ENCODE data around the gene EGFL8.

DNA sequence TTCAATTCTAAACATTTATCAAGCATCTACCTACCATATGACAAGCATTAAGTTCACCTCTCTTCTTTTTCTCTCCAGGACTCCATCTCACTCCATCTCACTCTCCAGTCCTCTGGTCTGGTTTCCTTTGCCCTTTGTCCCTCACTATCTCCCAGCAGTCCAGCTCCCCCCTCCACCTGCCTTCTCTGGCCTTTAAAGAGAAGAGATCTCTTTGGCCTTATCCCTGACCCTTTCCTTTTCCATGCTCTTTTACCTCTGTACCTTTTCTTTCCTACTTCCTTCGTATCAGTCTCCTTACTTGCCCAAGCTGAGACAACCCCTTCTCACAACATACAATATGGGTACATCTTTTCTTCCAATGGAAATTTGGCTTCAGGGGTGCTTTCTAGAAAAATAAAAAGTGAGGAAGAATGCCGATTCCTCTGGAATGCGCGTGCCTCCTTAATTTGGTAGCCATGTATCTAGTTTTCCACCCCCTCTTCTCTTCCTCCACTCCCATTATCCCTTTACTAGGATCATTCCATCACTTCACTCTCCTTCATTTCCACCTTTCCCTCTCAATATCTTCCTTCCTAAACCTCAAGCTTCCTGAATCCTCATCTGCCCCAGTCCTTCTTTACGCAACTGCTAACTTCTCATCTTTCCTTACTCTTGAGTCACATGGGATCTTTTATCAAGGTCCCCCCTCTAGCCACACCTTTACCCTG, 12.2 kb downstream of the EGFL8 start:
- TF ChIP-seq TCF12 (IDR thresholded peaks at IDR 0.05; ENCODE audit: low read depth) (no peak), FOXM1 (IDR thresholded peaks at IDR 0.05; ENCODE audit: borderline replicate concordance, low read depth) (no peak), CEBPB (IDR thresholded peaks at IDR 0.05) (peak; percentile 15; the same call in 1 of the 2 replicates)
- TF ChIP-seq, protein P1, sequence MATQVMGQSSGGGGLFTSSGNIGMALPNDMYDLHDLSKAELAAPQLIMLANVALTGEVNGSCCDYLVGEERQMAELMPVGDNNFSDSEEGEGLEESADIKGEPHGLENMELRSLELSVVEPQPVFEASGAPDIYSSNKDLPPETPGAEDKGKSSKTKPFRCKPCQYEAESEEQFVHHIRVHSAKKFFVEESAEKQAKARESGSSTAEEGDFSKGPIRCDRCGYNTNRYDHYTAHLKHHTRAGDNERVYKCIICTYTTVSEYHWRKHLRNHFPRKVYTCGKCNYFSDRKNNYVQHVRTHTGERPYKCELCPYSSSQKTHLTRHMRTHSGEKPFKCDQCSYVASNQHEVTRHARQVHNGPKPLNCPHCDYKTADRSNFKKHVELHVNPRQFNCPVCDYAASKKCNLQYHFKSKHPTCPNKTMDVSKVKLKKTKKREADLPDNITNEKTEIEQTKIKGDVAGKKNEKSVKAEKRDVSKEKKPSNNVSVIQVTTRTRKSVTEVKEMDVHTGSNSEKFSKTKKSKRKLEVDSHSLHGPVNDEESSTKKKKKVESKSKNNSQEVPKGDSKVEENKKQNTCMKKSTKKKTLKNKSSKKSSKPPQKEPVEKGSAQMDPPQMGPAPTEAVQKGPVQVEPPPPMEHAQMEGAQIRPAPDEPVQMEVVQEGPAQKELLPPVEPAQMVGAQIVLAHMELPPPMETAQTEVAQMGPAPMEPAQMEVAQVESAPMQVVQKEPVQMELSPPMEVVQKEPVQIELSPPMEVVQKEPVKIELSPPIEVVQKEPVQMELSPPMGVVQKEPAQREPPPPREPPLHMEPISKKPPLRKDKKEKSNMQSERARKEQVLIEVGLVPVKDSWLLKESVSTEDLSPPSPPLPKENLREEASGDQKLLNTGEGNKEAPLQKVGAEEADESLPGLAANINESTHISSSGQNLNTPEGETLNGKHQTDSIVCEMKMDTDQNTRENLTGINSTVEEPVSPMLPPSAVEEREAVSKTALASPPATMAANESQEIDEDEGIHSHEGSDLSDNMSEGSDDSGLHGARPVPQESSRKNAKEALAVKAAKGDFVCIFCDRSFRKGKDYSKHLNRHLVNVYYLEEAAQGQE (IDR thresholded peaks at IDR 0.05; ENCODE audit: low read depth), result no peak
- TF ChIP-seq, protein P2, sequence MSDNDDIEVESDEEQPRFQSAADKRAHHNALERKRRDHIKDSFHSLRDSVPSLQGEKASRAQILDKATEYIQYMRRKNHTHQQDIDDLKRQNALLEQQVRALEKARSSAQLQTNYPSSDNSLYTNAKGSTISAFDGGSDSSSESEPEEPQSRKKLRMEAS (IDR thresholded peaks at IDR 0.05), result no peak
